HK-2 (cell line): ENCODE results near the gene CCDC7.
A peak's percentile ranks its signal among the peaks of the same experiment; 100 is the strongest.
"Not testable (repeated sequence)": the region's sequence is repeated elsewhere in the genome, so short reads cannot be mapped to it uniquely, and the experiment has no call there.

Source experiments
- DNase-seq: peaks from one replicate; pipeline ENCODE4 v3.0.0-alpha.2; 2018; ENCODE audit not compliant: unreplicated experiment

The CCDC7 gene

DNA sequence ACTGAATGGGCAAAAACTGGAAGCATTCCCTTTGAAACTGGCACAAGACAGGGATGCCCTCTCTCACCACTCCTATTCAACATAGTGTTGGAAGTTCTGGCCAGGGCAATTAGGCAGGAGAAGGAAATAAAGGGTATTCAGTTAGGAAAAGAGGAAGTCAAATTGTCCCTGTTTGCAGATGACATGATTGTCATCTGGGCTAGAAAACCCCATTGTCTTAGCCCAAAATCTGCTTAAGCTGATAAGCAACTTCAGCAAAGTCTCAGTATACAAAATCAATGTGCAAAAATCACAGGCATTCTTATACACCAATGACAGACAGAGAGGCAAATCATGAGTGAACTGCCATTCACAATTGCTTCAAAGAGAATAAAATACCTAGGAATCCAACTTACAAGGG lies 116.8 kb downstream of the CCDC7 start:
- DNase-seq, result not testable (repeated sequence)

DNA sequence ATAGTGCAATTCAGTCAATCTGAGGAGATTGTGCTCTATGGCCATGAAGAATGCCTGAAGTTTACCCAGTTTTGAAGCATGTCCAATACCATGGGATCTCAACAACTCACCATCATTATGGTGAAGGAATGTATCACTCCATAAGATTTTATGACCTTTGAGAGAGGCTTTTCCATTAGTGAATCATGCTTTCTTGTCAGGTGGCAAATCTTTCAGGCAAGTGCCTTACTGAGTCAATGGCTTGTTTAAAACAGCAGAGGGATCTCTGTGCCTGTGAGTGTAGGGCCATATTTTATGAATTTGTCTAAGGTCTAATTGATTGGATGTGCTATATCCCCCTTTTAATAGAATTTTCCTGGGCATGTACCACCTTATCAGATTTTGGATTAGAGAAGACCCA lies 131.5 kb downstream of the CCDC7 start:
- no peak for DNase-seq

DNA sequence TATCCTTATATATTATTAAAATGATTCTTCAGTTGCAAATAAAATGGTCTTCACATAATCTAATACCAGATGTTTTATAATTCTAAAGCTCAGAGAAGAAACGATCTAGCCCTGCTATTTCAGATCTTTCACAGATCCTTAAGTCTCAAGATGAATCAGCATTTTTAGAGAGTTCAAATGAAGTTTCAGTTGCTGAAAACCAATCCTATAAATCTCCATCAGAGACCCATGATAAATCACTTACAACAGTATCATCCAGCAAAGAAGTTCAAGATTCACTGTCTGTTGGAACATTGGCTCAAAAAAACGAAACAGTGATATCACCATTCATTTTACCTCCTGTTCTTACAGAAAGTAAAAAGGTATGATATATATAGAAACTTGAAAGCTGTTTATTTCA lies 137.0 kb downstream of the CCDC7 start:
- DNase-seq, result no peak

DNA sequence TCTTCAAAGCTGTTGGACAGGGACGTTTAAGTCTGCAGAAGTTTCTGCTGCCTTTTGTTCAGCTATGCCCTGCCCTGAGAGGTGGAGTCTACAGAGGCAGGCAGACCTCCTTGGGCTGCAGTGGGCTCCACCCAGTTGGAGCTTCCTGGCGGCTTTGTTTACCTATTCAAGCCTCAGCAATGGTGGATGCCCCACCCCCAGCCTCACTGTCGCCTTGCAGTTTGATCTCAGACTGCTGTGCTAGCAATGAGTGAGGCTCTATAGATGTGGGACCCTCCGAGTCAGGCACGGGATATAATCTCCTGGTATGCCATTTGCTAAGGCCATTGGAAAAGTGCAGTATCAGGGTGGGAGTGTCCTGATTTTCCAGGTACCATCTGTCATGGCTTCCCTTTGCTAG lies 152.1 kb downstream of the CCDC7 start:
- not testable (repeated sequence) for DNase-seq

DNA sequence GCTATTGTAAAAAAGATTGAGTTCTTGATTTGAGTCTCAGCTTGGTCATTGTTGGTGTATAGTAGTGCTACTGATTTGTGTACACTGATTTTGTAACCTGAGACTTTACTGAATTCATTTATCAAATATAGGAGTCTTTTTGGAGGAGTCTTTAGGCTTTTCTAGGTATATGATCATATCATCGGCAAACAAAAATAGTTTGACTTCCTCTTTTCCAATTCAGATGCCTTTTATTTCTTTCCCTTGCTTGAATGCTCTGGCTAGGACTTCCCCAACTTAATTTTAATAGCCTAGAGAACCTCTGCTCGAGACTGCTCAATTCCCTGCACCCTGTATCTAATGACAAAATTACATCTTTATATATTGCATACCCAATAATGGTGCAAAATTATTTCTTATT lies 154.4 kb downstream of the CCDC7 start:
- DNase-seq, result no peak

DNA sequence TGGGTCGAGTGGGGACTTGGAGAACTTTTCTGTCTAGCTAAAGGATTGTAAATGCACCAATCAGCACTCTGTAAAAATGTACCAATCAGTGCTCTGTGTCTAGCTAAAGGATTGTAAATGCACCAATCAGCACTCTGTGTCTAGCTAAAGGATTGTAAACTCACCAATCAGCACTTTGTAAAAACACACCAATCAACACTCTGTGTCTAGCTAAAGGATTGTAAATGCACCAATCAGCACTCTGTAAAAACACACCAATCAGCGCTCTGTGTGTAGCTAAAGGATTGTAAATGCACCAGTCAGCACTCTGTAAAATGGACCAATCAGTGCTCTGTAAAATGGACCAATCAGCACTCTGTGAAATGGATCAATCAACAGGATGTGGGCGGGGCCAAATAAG lies 155.6 kb downstream of the CCDC7 start:
- DNase-seq, result not testable (repeated sequence)

DNA sequence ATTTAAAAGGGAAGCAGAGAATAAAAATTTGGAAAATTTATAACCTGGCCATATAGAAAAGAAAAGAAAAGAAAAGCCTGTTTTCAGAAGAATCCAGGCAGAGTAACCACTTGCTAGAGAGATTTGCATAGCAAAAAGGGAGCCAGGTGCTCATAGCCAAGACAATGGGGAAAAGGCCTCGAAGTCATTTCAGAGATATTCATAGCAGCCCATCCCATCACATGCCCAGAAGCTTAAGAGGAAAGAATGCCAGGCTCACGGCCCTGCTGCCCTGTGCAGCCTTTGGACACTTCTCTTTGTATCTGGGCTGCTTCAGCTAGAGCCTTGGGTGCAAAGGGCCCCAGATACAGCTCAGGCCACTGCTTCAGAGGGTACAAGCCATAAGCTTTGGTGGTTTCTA lies 159.8 kb downstream of the CCDC7 start:
- no peak for DNase-seq

DNA sequence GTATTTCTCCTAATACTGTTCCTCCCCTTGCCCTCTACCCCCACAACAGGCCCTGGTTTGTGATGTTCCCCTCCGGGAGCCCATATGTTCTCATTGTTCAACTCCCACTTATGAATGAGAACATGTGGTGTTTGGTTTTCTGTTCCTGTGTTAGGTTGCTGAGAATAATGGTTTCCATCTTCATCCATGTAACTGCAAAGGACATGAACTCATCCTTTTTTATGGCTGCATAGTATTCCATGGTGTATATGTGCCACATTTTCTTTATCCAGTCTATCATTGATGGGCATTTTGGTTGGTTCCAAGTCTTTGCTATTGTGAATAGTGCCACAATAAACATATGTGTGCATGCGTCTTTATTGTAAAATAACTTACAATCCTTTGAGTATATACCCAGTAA lies 164.6 kb downstream of the CCDC7 start:
- DNase-seq, result not testable (repeated sequence)

DNA sequence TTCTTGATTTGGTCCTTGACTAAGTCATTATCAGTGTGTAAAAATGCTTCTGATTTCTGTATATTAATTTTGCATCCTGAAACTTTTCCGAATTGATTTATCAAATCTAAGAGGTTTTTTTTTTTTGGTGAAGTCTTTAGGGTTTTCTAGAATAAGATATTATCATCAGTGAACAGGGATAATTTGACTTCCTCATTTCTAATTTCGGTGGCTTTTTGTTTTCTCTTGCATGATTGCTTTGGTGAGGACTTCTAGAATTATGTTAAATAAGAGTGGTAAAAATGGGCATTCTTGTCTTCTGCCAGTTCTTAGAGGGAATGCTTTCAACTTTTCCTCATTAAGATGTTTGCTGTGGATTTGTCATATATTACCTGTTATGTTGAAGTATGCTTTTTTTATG lies 170.5 kb downstream of the CCDC7 start:
- no peak for DNase-seq

DNA sequence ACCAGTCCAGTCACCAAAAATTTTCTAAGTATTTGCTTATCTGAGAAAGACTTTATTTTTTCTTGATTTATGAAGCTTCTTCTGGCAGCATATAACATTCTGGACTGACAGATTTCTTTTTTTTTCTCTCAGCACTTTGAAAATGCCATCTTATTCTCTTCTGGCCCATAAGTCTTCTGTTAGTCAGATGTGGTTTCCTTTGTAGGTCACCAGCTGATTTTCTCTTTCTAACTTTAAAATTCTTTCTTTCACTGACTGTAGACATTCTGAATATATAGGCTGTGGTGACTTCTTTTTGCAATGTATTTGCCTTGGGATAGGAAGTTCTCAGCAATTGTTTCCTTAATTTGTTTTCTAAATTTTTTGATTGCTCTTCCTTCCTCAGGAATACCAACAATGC lies 172.5 kb downstream of the CCDC7 start:
- DNase-seq, result no peak

DNA sequence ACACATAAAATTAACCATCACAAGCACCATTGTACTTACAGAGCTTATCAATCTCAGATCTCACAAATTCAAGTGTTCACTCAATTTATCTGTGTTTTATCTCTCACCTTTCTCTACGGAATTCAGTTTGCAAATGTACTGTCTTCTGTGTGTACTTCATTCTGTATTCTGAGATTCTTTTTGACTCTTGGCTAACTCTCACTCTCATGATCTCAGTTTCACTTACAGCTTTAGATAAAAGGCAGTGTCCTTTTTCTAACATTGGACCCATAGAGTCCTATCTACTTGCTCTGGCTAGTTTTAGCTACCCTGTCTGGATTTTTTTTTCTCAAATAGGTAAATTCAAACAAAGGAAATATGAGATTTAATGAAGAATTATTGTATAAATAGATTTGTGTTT lies 176.0 kb downstream of the CCDC7 start:
- DNase-seq, result no peak

DNA sequence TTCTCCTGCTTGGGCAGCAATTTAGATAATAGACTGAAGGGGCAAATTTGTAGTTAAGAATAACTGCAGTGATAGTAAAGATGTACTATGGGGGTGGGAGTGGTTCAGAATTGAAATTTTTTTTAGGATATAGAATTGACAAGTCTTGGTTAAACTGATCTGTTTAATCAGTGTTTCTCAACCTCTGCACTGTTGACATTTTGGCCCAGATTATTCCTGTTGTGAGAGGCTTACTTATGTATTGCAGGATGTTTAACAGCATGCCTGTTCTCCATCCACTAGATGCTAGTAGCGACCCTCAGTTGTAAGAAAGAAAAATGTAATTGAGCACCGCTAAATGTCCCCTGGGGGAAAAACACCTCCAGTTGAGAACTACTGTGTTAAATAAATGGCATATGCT lies 176.5 kb downstream of the CCDC7 start:
- no peak for DNase-seq

DNA sequence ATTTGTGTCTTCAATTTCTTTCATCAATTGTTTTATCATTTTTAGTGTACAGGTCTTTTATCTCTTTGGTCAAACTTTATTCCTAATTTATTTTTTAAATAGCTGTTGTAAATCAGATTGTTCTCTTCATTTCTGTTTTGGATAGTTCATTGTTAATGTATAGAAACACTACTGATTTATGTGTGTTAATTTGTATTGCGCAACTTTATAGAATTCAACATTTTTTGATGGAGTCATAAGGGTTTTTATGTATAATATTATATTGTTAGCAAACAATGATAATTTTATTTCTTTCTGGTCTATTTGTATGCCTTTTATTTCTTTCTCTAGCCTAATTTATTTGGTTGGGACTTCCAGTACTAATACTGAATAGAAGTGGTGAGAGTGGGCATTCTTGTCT lies 181.2 kb downstream of the CCDC7 start:
- DNase-seq, result no peak

DNA sequence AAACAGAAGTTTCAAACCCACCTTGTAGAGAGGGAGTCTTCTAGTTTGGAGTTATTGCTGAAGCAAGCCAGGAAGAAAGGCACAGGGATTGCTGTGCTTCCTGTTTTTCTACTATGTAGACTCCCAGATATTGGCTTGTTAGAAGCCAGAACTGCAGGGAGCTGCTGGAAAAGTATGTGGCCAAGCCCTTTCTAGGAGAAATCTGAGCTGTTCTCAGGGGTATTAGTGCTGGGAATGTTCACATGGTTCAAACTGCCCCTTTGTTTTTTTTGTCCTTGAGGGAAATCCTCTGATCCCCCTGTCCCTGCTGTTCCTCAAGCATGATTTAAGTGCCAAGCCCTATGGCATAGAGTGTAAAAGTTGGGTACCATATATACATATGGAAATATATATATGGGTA lies 184.0 kb downstream of the CCDC7 start:
- DNase-seq, result no peak

DNA sequence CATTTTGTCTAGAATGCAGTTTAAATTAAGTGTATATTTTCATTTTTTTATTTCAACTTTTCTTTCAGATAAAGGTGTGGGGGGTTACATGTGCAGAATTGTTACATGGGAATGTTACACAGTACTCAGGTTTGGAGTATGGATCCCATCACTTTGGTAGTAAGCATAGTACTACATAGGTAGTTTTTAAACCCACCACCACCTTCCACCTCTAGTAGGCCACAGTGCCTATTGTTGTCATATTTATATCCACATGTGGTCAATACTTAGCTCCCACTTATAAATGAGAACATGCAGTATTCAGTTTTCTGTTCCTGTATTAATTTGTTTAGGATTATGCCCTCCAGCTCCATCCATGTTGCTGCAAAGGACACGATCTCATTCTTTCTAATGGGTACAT lies 200.6 kb downstream of the CCDC7 start:
- no peak for DNase-seq

DNA sequence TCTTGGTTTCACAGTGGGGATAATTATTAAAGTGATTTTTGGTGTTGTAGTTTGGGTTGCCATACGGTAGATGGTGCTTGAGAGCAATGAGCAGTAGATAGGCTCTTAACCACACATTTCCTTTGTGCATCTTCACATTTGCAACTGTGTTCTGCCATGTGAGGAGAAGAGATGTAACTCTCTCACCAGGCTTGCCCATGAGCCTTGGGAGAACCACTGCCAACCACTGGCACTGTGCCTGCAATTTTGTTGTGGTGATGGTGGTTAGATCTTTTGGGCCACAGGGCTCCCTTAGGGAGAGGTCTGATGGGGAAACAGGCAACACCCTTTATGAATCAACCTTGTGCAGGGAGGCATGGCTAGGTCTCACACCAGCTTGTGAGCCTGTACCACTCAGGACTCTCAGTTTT lies 204.3 kb downstream of the CCDC7 start:
- DNase-seq, result no peak

DNA sequence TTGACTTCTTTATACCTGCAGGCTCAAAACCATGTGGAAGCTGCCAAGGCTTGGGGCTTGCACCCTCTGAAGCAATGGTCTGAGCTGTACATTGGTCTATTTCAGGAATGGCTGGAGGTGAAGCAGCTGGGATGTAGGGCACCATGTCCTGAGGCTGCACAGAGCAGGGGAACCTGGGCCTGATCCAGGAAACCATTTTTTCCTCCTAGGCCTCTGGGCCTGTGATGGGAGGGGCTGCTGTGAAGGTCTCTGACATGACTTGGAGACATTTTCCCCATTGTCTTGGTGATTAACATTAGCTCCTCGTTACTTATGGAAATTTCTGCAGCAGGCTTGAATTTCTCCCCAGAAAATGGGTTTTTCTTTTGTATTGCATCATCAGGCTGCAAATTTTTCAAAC lies 211.5 kb downstream of the CCDC7 start:
- not testable (repeated sequence) for DNase-seq

DNA sequence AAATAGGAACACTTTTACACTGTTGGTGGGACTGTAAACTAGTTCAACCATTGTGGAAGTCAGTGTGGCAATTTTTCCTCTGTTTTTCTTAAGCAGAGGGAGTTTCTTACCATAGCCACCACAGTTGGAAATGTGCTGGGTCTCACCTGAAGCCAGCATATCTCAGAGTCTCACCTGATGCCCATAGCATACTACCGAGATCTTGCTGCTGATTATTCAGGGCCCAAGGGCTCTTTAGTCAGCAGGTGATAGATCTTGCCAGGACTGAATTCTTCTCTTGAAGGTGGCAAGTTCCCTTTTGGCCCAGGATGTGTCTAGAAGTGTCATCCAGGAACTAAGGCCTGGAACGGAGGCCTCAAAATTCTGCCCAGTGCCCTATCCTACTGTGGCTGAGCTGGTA lies 215.4 kb downstream of the CCDC7 start:
- no peak for DNase-seq

DNA sequence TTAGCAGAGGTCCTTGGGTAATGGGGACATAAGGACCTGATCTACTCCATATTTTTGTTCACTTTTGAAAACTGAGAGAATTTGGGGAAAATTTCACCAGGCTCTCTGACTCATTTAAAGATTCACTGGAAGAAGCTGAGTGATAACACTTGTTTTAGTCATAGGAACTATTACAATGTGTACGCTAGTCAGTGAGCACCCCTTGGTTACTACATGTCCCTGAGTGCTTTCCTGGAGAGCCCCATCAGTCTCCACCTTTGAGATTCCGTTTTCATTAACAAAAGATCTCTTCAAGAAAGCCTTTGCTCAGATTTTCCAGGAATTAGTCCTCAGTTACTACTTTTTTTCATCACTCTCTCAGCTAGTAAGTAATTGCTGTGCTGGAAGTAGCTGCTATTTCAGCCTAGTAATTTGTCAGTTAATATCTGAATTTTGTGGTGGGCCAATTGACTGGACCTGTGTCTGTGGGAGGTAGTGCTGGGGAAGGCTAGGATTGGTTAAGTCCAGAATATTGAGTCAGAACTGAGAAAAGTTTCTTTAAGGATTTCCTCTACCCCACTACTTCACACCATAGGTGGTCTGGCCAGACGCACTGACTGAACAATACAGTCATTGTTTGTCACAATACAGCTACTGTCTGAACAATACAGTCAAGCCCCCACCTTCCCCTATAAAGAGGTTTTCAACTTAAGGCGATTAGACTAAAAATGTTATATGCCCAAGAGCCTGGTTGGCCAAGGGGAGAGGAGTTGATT lies 235.0 kb downstream of the CCDC7 start:
- no peak for DNase-seq

DNA sequence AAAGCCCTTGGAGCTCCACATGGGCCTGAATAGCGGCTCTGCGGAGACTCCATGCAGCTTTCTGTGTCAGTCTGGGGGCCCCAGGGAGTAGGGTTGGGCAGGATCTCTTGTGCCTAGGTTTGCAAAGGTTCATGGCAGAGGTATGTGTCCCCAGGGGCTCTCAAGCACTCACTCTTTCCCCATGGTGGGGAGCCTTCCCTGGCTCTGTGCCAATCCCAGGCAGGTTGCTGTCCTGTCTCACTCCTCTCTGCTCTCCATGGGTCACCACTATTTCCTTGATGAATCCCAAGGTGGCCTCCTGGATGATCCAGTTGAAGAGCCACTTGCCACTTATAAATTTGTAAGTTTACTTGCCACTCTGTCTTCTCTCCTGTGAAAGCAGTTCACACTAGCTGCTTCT lies 238.4 kb downstream of the CCDC7 start:
- no peak for DNase-seq

DNA sequence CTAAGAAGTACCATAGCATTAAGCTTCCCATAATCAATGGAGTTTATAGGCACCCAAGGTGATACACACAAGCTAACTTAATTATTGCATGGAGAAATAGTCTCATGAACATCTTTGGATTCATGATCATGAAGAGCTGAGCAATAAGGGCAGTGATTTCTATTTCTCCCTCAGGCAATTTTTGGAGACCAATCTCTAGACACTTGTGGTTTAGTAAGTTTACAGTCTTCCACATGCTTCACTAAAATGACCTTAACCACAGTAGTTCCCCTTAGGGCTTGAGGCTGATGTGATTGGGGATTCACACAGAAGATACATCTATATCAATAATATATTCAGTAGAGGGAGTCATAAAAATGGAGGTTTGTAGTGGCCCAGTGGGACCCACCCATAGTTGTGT lies 241.2 kb downstream of the CCDC7 start:
- no peak for DNase-seq

DNA sequence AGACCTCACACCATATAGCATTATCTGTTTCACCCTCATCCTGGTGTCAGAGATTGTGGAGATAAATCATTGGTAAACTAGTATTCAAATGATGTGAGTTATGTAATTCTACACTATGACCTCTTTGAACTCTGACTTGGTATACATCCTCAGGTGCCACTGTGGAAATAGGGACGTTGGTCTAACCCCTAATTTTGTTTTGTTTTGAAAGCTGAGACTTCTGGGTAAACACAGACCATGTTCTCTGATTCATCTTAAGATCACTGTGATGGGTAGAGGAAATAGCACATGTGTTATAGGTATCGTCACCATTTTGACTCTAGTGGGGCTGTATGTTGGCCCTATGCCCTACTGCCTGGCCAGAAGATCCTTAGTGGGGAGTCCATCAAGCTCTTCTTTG lies 241.6 kb downstream of the CCDC7 start:
- no peak for DNase-seq

DNA sequence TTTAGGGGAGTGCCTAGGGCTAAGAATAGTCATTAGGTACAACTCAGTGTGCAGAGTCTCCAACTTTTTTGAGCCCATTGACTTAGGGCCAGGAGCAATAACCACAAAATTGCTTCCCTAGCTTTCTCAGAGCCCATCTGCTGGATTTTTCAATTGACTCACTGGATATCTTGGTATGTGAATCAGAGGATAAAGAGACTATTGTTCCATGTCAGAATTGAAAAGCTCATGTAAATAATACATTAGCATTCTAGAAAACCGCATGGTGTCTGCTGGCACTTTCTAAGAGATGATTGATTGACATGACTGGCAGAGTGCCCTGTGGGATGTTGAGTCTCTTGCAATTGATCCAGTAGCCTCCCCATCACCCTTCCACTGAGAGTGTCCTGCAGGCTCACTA lies 246.2 kb downstream of the CCDC7 start:
- DNase-seq, result peak; percentile 4

DNA sequence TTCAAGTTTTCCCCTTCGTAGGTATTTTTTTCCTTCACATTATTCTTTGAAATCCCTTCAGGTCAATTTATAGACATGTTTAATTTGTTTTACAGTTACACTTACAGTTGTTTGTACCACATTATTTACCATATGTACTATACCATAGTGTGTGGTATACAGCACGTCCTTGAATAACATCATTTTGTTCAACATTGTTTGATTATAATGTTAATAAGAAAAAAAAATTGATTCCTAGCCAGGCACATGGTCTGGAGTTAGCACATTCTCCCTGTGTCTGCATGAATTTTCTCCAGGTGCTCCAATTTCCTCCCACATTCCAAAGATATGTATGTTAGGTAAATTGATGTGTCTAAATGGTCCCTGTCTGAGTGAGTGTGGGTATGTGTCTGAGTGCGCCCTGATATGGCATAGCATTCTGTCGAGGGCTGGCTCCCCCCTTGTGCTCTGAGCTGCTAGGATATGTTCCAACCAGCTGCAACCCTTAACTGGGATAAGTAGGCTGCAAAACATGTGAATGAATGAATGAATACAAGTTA lies 247.6 kb downstream of the CCDC7 start:
- DNase-seq, result no peak
